IPS-NIHi11 (cell line): Measurements from ENCODE around the gene HAUS1.
"Not testable (repeated sequence)": the region's sequence is repeated elsewhere in the genome, so short reads cannot be mapped to it uniquely, and the experiment has no call there.

Experiments used
- DNase-seq: peaks from one replicate; pipeline ENCODE4 v3.0.0; 2012; ENCODE audit warnings: mixed read lengths, low spot score

The HAUS1 gene

GRCh38 chr18:46156843-46157242, 52.7 kb downstream of the HAUS1 start:
- DNase-seq: no peak

- no peak for DNase-seq
These were observed 54.3 kb downstream of the HAUS1 start for GRCh38 chr18:46158499-46158898.

- DNase-seq: no peak
These were observed 56.0 kb downstream of the HAUS1 start for GRCh38 chr18:46160050-46160798.

GRCh38 chr18:46160840-46161239, 56.7 kb downstream of the HAUS1 start:
- DNase-seq: not testable (repeated sequence)

GRCh38 chr18:46161703-46162396, 57.7 kb downstream of the HAUS1 start:
- DNase-seq: no peak

GRCh38 chr18:46163091-46163490, 58.9 kb downstream of the HAUS1 start:
- no peak for DNase-seq

GRCh38 chr18:46163941-46164499, 59.8 kb downstream of the HAUS1 start:
- no peak for DNase-seq

- DNase-seq: not testable (repeated sequence)
These were observed 60.3 kb downstream of the HAUS1 start for GRCh38 chr18:46164502-46164901.

GRCh38 chr18:46164920-46165319, 60.7 kb downstream of the HAUS1 start:
- no peak for DNase-seq

GRCh38 chr18:46166261-46166970, 62.2 kb downstream of the HAUS1 start:
- peak; percentile 42 for DNase-seq

GRCh38 chr18:46167971-46168370, 63.8 kb downstream of the HAUS1 start:
- no peak for DNase-seq

GRCh38 chr18:46169464-46169941, 65.3 kb downstream of the HAUS1 start:
- DNase-seq: no peak

GRCh38 chr18:46171331-46171730, 67.1 kb downstream of the HAUS1 start:
- DNase-seq: no peak

- DNase-seq: peak; percentile 96
These were observed 69.5 kb downstream of the HAUS1 start for GRCh38 chr18:46173393-46174341.

- peak; percentile 63 for DNase-seq
These were observed 70.3 kb downstream of the HAUS1 start for GRCh38 chr18:46174342-46175041.

- no peak for DNase-seq
These were observed 71.8 kb downstream of the HAUS1 start for GRCh38 chr18:46176001-46176400.
